M059J (cell line): Measurements from ENCODE around the gene ARL8B. TPM values are rescaled to one million over a fixed set of nuclear protein-coding genes. Genes with fewer than 3 reads are reported as not detected.

Experiments
- DNase-seq: peaks from one replicate; pipeline ENCODE4 v3.0.0-alpha.2; 2012; ENCODE audit warnings: low read depth
- total RNA-seq: library from RNA; depleted of rRNA; stranded (reverse); fragments of >200 nt; shearing (Covaris generic); gene quantifications from 2 replicates; pipeline ENCODE4 v1.2.3, GENCODE V29; 2014

The ARL8B gene
- total RNA-seq, 1 experiment from 2014 or later: 40.9 TPM

DNA sequence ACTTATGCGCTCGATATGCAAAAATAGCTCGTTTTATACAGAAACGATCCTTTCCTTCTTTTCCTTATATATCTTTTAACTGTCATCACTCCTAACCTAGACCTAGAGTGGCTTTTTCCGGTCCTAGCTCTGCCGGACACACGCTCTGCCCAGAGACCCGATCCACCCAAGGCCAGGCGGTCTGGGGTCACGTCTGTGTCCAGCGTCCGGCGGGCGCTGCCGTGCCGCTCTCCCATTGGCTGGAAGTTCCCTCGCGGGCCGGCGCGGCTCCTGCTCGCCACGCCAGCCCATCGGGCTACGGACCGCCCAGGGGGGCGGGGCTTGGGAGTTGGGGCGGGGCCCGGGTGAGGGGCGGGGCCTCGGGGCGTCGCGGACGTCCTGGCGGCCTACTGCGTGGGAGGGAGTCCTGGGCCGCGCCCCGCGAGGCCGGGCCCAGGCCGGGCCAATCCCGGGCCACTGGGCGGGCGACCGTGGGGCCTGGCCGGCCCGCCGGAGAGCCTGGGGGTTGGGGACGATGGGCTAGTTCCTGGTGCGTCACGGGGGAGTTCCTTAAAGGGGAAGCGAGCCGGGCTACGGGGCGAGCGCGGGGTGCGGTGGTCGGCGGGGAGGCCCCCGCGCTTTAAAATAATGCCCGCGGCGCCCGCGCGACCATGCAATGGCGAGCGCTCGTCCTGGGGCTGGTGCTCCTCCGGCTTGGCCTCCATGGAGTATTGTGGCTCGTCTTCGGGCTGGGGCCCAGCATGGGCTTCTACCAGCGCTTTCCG is 65.2 kb downstream of the ARL8B start, which contains the start of gene EDEM1:
TSS of gene EDEM1 (plus strand) at position 552 of the 764 bp plus-strand sequence. CDS start at position 651, 99 bp downstream.
- peak; percentile 90 for DNase-seq

DNA sequence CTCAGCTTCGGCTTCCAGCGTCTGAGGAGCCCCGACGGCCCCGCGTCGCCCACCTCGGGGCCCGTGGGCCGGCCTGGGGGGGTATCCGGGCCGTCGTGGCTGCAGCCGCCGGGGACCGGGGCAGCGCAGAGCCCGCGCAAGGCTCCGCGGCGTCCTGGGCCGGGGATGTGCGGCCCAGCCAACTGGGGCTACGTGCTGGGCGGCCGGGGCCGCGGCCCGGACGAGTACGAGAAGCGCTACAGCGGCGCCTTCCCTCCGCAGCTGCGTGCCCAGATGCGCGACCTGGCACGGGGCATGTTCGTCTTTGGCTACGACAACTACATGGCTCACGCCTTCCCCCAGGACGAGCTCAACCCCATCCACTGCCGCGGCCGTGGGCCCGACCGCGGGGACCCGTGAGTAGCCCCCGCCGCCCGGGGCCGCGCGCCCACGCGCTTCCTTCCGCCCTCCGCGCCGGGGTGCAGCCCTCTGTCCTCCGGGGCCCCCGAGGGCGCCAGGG is 65.9 kb downstream of the ARL8B start:
- peak; percentile 30 for DNase-seq

DNA sequence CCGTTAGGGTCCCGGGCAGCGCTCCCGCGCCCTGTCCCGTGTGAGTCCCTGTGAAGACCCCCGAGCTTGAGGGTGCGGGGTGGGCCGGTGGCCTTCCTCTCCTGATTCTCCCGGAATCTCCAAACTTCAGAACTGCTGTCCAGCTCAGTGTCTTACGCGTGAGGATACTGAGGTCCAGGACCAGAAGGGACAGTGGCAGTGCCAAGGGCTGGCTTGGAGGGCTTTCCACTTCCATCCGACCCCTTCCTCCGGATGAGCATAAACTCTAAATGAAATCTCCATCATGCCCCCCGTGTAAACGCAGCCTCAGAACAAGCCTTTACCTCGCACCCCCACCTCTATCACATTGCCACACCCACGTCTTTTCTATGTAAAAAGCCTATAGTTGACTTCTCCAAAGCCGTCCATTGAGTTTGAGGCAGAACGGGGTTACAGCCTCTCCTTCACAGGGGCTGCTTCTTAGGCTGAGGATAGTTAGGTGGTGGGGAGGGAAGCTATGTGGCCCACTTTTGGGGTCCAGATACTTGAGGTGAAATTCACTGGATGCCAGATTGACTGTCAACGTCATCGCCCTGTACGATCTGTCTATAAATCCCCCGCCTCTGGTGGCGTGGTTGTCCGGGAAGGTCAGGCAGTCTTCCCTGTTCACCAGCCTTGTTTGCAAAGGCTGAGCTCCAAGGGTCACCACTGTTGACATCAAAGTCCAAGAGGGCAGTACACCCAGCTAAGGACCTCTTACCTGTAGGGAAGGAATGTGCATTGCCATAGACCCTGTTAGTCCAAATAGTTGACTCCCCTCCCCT is 66.5 kb downstream of the ARL8B start:
- peak; percentile 19 for DNase-seq

- DNase-seq: no peak
Observed at GRCh38 chr3:5190147-5190791, 68.2 kb downstream of the ARL8B start.

GRCh38 chr3:5191555-5192304 is 69.6 kb downstream of the ARL8B start:
- no peak for DNase-seq

DNA sequence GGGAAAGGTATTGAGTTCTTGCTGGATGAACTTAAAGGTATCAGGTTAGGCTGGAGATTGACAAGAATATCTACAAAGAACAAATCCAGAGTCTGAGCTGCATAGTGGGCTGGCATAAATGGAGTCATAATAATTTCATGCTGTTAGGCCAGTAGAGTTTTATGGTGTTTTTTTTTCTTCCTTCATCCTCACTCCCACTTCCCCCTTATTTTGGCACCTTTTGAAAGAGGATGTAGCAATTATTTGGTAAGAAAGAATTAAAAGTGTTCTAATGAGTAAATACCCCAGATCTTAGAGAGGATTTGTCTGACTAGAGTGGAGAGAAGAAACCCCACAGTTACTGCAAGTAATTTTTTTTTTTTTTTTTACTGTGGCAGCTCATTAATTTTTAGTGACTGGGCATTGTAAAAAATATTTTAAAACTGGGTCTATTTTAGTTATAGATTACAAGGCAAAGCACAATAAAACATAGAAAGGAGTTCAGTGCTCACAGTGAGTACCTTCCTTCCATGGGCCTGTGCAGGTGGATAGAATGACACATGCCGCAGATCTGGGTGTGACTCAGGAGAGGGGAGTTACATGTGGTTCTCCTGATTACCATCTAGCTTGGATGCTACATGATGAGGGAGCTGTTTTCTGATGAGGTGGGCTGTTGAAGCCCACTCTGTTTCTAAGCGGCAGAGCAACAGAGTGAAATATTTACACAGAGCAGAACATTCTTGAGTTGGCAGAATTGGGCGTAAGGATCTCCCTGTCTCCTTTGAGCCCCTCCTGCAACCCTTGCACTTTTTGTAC is 70.7 kb downstream of the ARL8B start:
- DNase-seq: no peak

DNA sequence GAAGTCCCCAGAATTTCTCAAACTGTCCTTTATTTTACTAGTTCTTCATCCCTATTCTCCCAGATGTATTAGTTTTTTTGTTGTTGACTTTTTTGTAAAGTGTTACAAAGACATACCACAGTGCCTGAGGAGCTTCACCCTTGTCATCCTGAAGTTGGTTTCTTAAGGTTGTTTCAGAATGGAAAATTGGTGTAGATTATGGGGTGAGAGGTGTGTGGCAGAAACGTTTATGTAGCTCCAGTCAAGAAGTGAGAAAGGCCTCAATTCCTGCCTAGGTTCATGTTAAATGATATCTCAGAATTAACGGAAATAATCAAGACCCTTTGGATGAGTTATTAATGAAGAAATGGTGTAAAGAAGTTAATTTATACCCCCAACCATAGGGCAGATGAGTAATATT is 72.2 kb downstream of the ARL8B start:
- DNase-seq: no peak

DNA sequence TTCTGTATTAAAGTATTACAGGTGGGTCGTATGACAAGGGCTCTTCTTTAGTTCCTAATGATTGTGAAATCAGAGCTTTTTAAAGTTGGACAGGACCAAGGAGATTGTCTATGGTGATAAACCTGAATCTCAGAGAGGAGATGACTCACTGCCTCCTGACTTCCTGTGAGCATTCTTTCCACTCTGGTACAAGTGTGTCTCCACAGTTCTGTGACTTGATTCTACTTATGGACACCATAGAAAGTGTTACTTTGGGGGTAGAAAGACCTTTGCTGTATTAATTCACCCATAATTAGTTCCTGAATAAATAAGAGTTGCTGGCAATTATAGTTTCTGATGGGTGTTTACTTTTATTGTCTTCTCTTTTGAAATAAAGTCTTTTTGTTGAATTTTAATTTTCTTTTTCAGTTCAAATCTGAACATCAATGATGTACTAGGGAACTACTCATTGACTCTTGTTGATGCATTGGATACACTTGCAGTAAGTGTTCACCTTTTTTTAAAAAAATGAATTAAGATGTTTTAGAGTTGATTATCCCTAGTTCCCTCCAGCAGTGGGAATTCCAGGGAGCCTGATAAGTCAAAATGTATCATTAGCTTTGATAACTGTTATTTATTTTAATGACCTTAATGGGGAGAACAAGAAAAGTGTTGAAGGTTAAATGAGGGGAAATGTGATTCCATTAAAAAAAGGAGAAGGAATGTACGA is 72.9 kb downstream of the ARL8B start:
- peak; percentile 88 for DNase-seq

DNA sequence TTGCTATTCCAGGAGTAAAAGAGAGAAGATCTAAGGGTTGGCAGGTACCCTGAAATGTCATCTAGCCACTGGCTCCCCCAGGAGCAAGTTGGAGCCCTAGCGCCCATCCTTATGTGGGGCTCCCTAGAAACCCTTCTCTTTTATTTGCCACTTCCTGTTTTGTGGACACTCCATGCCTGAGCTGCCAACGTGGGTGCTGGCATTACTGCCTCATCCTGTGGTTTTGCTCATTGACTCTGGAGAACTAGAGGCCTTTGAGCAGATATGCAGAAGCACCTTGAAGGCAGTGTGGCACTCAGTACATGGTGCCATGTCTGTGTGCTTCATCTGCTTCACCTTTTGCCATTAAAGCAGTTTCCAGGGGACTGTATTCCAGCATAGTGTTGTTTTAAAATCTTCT is 73.5 kb downstream of the ARL8B start:
- peak; percentile 81 for DNase-seq

- DNase-seq: no peak
Observed at GRCh38 chr3:5197022-5197421, 74.9 kb downstream of the ARL8B start.

- DNase-seq: no peak
Observed at GRCh38 chr3:5197470-5198312, 75.6 kb downstream of the ARL8B start.

- no peak for DNase-seq
Observed at GRCh38 chr3:5198313-5198677, 76.2 kb downstream of the ARL8B start.

- DNase-seq: no peak
Observed at GRCh38 chr3:5198986-5199731, 77.1 kb downstream of the ARL8B start.

- DNase-seq: no peak
Observed at GRCh38 chr3:5201536-5201935, 79.4 kb downstream of the ARL8B start.

GRCh38 chr3:5202222-5202621 is 80.1 kb downstream of the ARL8B start:
- no peak for DNase-seq

GRCh38 chr3:5205165-5205941 is 83.3 kb downstream of the ARL8B start:
- DNase-seq: no peak

DNA sequence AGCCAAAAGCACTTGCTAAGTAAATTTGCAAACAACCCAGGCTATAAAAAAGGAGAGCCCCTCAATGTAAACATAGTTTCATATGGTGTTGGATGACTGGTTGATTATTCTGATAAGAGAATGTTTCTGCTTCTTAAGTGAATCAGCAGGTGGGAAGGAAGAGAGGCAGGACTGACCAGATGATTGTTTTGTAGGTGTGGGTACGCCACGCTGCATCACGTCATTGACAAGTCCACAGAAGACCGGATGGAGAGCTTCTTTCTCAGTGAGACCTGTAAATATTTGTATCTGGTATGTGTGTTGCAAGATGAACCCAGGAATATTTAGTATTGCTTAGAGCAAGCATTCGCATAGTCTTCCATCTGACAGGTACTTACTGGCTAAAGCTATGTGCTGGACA is 88.8 kb downstream of the ARL8B start:
- DNase-seq: no peak
